Measurements from ENCODE around the gene ENTPD7.
"Not testable (repeated sequence)": the region's sequence is repeated elsewhere in the genome, so short reads cannot be mapped to it uniquely, and the experiment has no call there.

ENTPD7 gene

GRCh38 chr10:99620711-99621453 lies 38.4 kb upstream of the ENTPD7 start:
- peaks cover 11% of the 10 kb centered on the region for H3K79me1 ChIP-seq (ENCODE audit: low read length)
- DNase-seq: peak; percentile 94 to 97
- H3K4ac ChIP-seq (ENCODE audit: low read depth, low read length): peak overlapping the region; percentile 25
- H3K9ac ChIP-seq (ENCODE audit: low read length): peak overlapping the region; percentile 84
- H4K8ac ChIP-seq (ENCODE audit: low read depth, low read length): peak overlapping the region; percentile 93
- no CpG with 5 or more reads among the region's 78 CpGs for WGBS (ENCODE audit: extremely low coverage, insufficient coverage, insufficient read length)
- peak overlapping the region; percentile 18 for H2BK12ac ChIP-seq (ENCODE audit: low read length)
- H3K9me3 ChIP-seq (ENCODE audit: insufficient read depth, low read depth, low read length): no peaks in the 10 kb centered on the region
- H3K36me3 ChIP-seq (ENCODE audit: control insufficient read depth in 1 of 2, insufficient read depth in 2 of 2, low read length in 2 of 2): no peaks in the 10 kb centered on the region
- peak overlapping the region; percentile 85 for H2AFZ ChIP-seq (ENCODE audit: insufficient read depth, low read length, poor library complexity)
- no peak overlapping the region for H3K23ac ChIP-seq (ENCODE audit: low read length)
- peak overlapping the region; percentile 18 for H2AK5ac ChIP-seq (ENCODE audit: low read length)
- H3K18ac ChIP-seq (ENCODE audit: low read length): peak overlapping the region; percentile 87
- H4K12ac ChIP-seq (ENCODE audit: low read depth, low read length): peak overlapping the region; percentile 90
- peaks cover 2 to 4% of the 10 kb centered on the region in 2 experiments for H3K4me1 ChIP-seq (ENCODE audit: control insufficient read depth in 1 of 2, insufficient read depth in 2 of 2, low read length in 2 of 2)
- peak overlapping the region; percentile 80 for H4K91ac ChIP-seq (ENCODE audit: low read depth, low read length)
- peak overlapping the region; percentile 81 for H3K14ac ChIP-seq (ENCODE audit: low read length)
- H3K4me3 ChIP-seq (ENCODE audit: low read depth, low read length): peak overlapping the region; percentile 82
- H3K79me2 ChIP-seq (ENCODE audit: control insufficient read depth, insufficient read depth, low read length, poor library complexity): peaks cover 8% of the 10 kb centered on the region
- peak overlapping the region; percentile 91 for H2BK120ac ChIP-seq (ENCODE audit: insufficient read depth, low read length, poor library complexity)
- peak overlapping the region; percentile 88 for H2BK5ac ChIP-seq (ENCODE audit: low read depth, low read length, poor library complexity)
- H3K4me2 ChIP-seq (ENCODE audit: low read length): peak overlapping the region; percentile 71
- H3K27me3 ChIP-seq (ENCODE audit: insufficient read depth, low read length): no peaks in the 10 kb centered on the region
- peak overlapping the region; percentile 92 for H3K27ac ChIP-seq (ENCODE audit: low read depth, low read length)

GRCh38 chr10:99621454-99622251 lies 37.7 kb upstream of the ENTPD7 start:
- H2AFZ ChIP-seq (ENCODE audit: insufficient read depth, low read length, poor library complexity): peak overlapping the region; percentile 85
- H3K4me2 ChIP-seq (ENCODE audit: low read length): peak overlapping the region; percentile 71
- peak overlapping the region; percentile 90 for H4K12ac ChIP-seq (ENCODE audit: low read depth, low read length)
- peak overlapping the region; percentile 92 for H3K27ac ChIP-seq (ENCODE audit: low read depth, low read length)
- no peak for DNase-seq
- no CpG with 5 or more reads among the region's 31 CpGs for WGBS (ENCODE audit: extremely low coverage, insufficient coverage, insufficient read length)
- H3K36me3 ChIP-seq (ENCODE audit: control insufficient read depth in 1 of 2, insufficient read depth in 2 of 2, low read length in 2 of 2): no peaks in the 10 kb centered on the region
- H2BK12ac ChIP-seq (ENCODE audit: low read length): peak overlapping the region; percentile 50
- H2AK5ac ChIP-seq (ENCODE audit: low read length): no peak overlapping the region
- H4K91ac ChIP-seq (ENCODE audit: low read depth, low read length): peak overlapping the region; percentile 80
- peaks cover 2 to 4% of the 10 kb centered on the region in 2 experiments for H3K4me1 ChIP-seq (ENCODE audit: control insufficient read depth in 1 of 2, insufficient read depth in 2 of 2, low read length in 2 of 2)
- no peak overlapping the region for H3K23ac ChIP-seq (ENCODE audit: low read length)
- peak overlapping the region; percentile 64 for H2BK120ac ChIP-seq (ENCODE audit: insufficient read depth, low read length, poor library complexity)
- no peaks in the 10 kb centered on the region for H3K9me3 ChIP-seq (ENCODE audit: insufficient read depth, low read depth, low read length)
- H3K9ac ChIP-seq (ENCODE audit: low read length): peak overlapping the region; percentile 50
- H3K79me1 ChIP-seq (ENCODE audit: low read length): peaks cover 11% of the 10 kb centered on the region
- H3K4me3 ChIP-seq (ENCODE audit: low read depth, low read length): peak overlapping the region; percentile 82
- H3K79me2 ChIP-seq (ENCODE audit: control insufficient read depth, insufficient read depth, low read length, poor library complexity): peaks cover 8% of the 10 kb centered on the region
- H3K4ac ChIP-seq (ENCODE audit: low read depth, low read length): no peak overlapping the region
- H4K8ac ChIP-seq (ENCODE audit: low read depth, low read length): peak overlapping the region; percentile 93
- peak overlapping the region; percentile 78 for H3K14ac ChIP-seq (ENCODE audit: low read length)
- no peaks in the 10 kb centered on the region for H3K27me3 ChIP-seq (ENCODE audit: insufficient read depth, low read length)
- H2BK5ac ChIP-seq (ENCODE audit: low read depth, low read length, poor library complexity): peak overlapping the region; percentile 77
- peak overlapping the region; percentile 35 for H3K18ac ChIP-seq (ENCODE audit: low read length)

GRCh38 chr10:99623919-99624318 lies 35.4 kb upstream of the ENTPD7 start:
- no peak overlapping the region for H2AFZ ChIP-seq (ENCODE audit: insufficient read depth, low read length, poor library complexity)
- H4K91ac ChIP-seq (ENCODE audit: low read depth, low read length): no peak overlapping the region
- no peak overlapping the region for H3K4me3 ChIP-seq (ENCODE audit: low read depth, low read length)
- H2BK5ac ChIP-seq (ENCODE audit: low read depth, low read length, poor library complexity): no peak overlapping the region
- DNase-seq: no peak
- no peak overlapping the region for H3K4me2 ChIP-seq (ENCODE audit: low read length)
- no peak overlapping the region for H2BK120ac ChIP-seq (ENCODE audit: insufficient read depth, low read length, poor library complexity)
- H3K9me3 ChIP-seq (ENCODE audit: insufficient read depth, low read depth, low read length): no peaks in the 10 kb centered on the region
- no peak overlapping the region for H2BK12ac ChIP-seq (ENCODE audit: low read length)
- no peak overlapping the region for H3K23ac ChIP-seq (ENCODE audit: low read length)
- no peak overlapping the region for H4K8ac ChIP-seq (ENCODE audit: low read depth, low read length)
- H3K27me3 ChIP-seq (ENCODE audit: insufficient read depth, low read length): no peaks in the 10 kb centered on the region
- peaks cover 8% of the 10 kb centered on the region for H3K79me2 ChIP-seq (ENCODE audit: control insufficient read depth, insufficient read depth, low read length, poor library complexity)
- no peak overlapping the region for H2AK5ac ChIP-seq (ENCODE audit: low read length)
- no peak overlapping the region for H3K9ac ChIP-seq (ENCODE audit: low read length)
- H3K36me3 ChIP-seq (ENCODE audit: control insufficient read depth in 1 of 2, insufficient read depth in 2 of 2, low read length in 2 of 2): no peaks in the 10 kb centered on the region
- H3K4ac ChIP-seq (ENCODE audit: low read depth, low read length): no peak overlapping the region
- H3K4me1 ChIP-seq (ENCODE audit: control insufficient read depth in 1 of 2, insufficient read depth in 2 of 2, low read length in 2 of 2): peaks cover 2 to 4% of the 10 kb centered on the region in 2 experiments
- H3K18ac ChIP-seq (ENCODE audit: low read length): no peak overlapping the region
- H3K27ac ChIP-seq (ENCODE audit: low read depth, low read length): no peak overlapping the region
- H4K12ac ChIP-seq (ENCODE audit: low read depth, low read length): no peak overlapping the region
- no peak overlapping the region for H3K14ac ChIP-seq (ENCODE audit: low read length)
- peaks cover 11% of the 10 kb centered on the region for H3K79me1 ChIP-seq (ENCODE audit: low read length)

GRCh38 chr10:99625124-99625523 lies 34.2 kb upstream of the ENTPD7 start:
- H3K18ac ChIP-seq (ENCODE audit: low read length); H2BK120ac ChIP-seq (ENCODE audit: insufficient read depth, low read length, poor library complexity): not testable (repeated sequence)
- no CpG with 5 or more reads among the region's 3 CpGs for WGBS (ENCODE audit: extremely low coverage, insufficient coverage, insufficient read length)

More at GRCh38 chr10:99625124-99625523, 34.2 kb upstream of the ENTPD7 start:
- H2AK5ac ChIP-seq (ENCODE audit: low read length); H3K27me3 ChIP-seq (ENCODE audit: insufficient read depth, low read length); H3K4ac ChIP-seq (ENCODE audit: low read depth, low read length); H4K91ac ChIP-seq (ENCODE audit: low read depth, low read length); H3K36me3 ChIP-seq (ENCODE audit: control insufficient read depth in 1 of 2, insufficient read depth in 2 of 2, low read length in 2 of 2); H3K14ac ChIP-seq (ENCODE audit: low read length); H3K4me1 ChIP-seq (ENCODE audit: control insufficient read depth in 1 of 2, insufficient read depth in 2 of 2, low read length in 2 of 2); H2BK12ac ChIP-seq (ENCODE audit: low read length); H3K9ac ChIP-seq (ENCODE audit: low read length); H3K27ac ChIP-seq (ENCODE audit: low read depth, low read length); H4K12ac ChIP-seq (ENCODE audit: low read depth, low read length); H3K23ac ChIP-seq (ENCODE audit: low read length); H3K79me2 ChIP-seq (ENCODE audit: control insufficient read depth, insufficient read depth, low read length, poor library complexity); H3K4me3 ChIP-seq (ENCODE audit: low read depth, low read length); H3K9me3 ChIP-seq (ENCODE audit: insufficient read depth, low read depth, low read length); DNase-seq; H4K8ac ChIP-seq (ENCODE audit: low read depth, low read length); H2BK5ac ChIP-seq (ENCODE audit: low read depth, low read length, poor library complexity); H3K4me2 ChIP-seq (ENCODE audit: low read length); H2AFZ ChIP-seq (ENCODE audit: insufficient read depth, low read length, poor library complexity): not testable (repeated sequence)
- H3K79me1 ChIP-seq (ENCODE audit: low read length): peaks cover 11% of the 10 kb centered on the region

Data from trophoblast cell (in vitro differentiated cells and primary cell).